Cardiac fibroblast (primary cell): ENCODE data around the gene DLGAP3.
A peak's percentile ranks its signal among the peaks of the same experiment; 100 is the strongest.

Experiments
- DNase-seq, 2 donors: peaks; one replicate each; pipeline versions ENCODE4 v3.0.0 to v3.0.0-alpha.2; 2010; ENCODE audit warnings: low read depth in 2 of 2
- H3K4me3 ChIP-seq, 2 donors: replicated peaks in 1 of 2; 1 replicate in 1 of 2; 2 replicates in 1 of 2; pipeline ENCODE4 v1.5.1; 2011; ENCODE audit warnings: low read depth in 2 of 2, low read length in 2 of 2, mild to moderate bottlenecking in 2 of 2, moderate library complexity in 1 of 2
- CTCF ChIP-seq: IDR thresholded peaks from one replicate; pipeline ENCODE4 v1.5.1; 2011; ENCODE audit warnings: low read depth, mild to moderate bottlenecking, low read length, inconsistent platforms

Gene DLGAP3

GRCh38 chr1:34850382-34850781, 79.1 kb downstream of the DLGAP3 start:
- TF ChIP-seq CTCF = no peak
- no peak overlapping the region for H3K4me3 ChIP-seq
- no peak for DNase-seq

GRCh38 chr1:34847094-34847493, 82.4 kb downstream of the DLGAP3 start:
- no peak for DNase-seq
- no peak overlapping the region for H3K4me3 ChIP-seq
- TF ChIP-seq CTCF = no peak

- no peak overlapping the region for H3K4me3 ChIP-seq
- no peak for DNase-seq
- TF ChIP-seq CTCF = no peak
These were observed 83.2 kb downstream of the DLGAP3 start for GRCh38 chr1:34846265-34846664.

- DNase-seq = no peak
- TF ChIP-seq CTCF = no peak
- H3K4me3 ChIP-seq = no peak overlapping the region
These were observed 84.1 kb downstream of the DLGAP3 start for GRCh38 chr1:34845131-34845901.

- TF ChIP-seq CTCF = no peak
- no peak overlapping the region for H3K4me3 ChIP-seq
- peak in 1 of 2 donors; percentile 19 for DNase-seq
These were observed 85.2 kb downstream of the DLGAP3 start for GRCh38 chr1:34844252-34844634.

GRCh38 chr1:34843392-34844251, 85.8 kb downstream of the DLGAP3 start:
- H3K4me3 ChIP-seq = no peak overlapping the region
- peak in 1 of 2 donors; percentile 38 for DNase-seq
- TF ChIP-seq CTCF = no peak
